ENCODE measurements around the gene CREB3L4.
A peak's percentile ranks its signal among the peaks of the same experiment; 100 is the strongest.

Gene CREB3L4

GRCh38 chr1:153956997-153957715 lies 10.5 kb upstream of the CREB3L4 start:
- DNase-seq (ENCODE audit: insufficient read length, low spot score) (no peak), FAIRE-seq (peak; percentile 78)
- TF ChIP-seq PAX5 (IDR thresholded peaks at IDR 0.05; ENCODE audit: insufficient read depth, low read length, severe bottlenecking) = no peak
- TF ChIP-seq TAF1 (IDR thresholded peaks at IDR 0.05; ENCODE audit: low read depth, low read length) = no peak
- TF ChIP-seq POU2F2 (IDR thresholded peaks at IDR 0.05; ENCODE audit: low read depth, low read length) = no peak
- no peak for TF ChIP-seq SPI1 (IDR thresholded peaks at IDR 0.05; ENCODE audit: low read depth, low read length)
- no peak for TF ChIP-seq POLR2AphosphoS5 (IDR thresholded peaks at IDR 0.05; ENCODE audit: low read depth, low read length)
- TF ChIP-seq POLR2A (IDR thresholded peaks at IDR 0.05; ENCODE audit: low read depth, low read length) = no peak

- DNase-seq (ENCODE audit: insufficient read length, low spot score) (no peak), FAIRE-seq (peak; percentile 95)
- TF ChIP-seq PAX5 (IDR thresholded peaks at IDR 0.05; ENCODE audit: insufficient read depth, low read length, severe bottlenecking) (no peak), TAF1 (IDR thresholded peaks at IDR 0.05; ENCODE audit: low read depth, low read length) (peak; percentile 48; the same call in 1 of the 2 replicates), SPI1 (IDR thresholded peaks at IDR 0.05; ENCODE audit: low read depth, low read length) (peak; percentile 44; the same call in 1 of the 2 replicates), POLR2AphosphoS5 (IDR thresholded peaks at IDR 0.05; ENCODE audit: low read depth, low read length) (peak; percentile 68; the same call in 1 of the 2 replicates), POLR2A (IDR thresholded peaks at IDR 0.05; ENCODE audit: low read depth, low read length) (peak; percentile 85), POU2F2 (IDR thresholded peaks at IDR 0.05; ENCODE audit: low read depth, low read length) (peak; percentile 52; the same call in 1 of the 2 replicates)
Observed at GRCh38 chr1:153957744-153958110, 10.0 kb upstream of the CREB3L4 start.

GRCh38 chr1:153958111-153958960 lies 9.4 kb upstream of the CREB3L4 start, which contains the start of gene CRTC2:
Gene CRTC2 (minus strand): TSS chr1:153958612. CDS start chr1:153958497, 115 bp downstream.
- TF ChIP-seq SPI1 (IDR thresholded peaks at IDR 0.05; ENCODE audit: low read depth, low read length) (peak; percentile 27; the same call in 1 of the 2 replicates), POU2F2 (IDR thresholded peaks at IDR 0.05; ENCODE audit: low read depth, low read length) (peak; percentile 74; the same call in 1 of the 2 replicates), POLR2AphosphoS5 (IDR thresholded peaks at IDR 0.05; ENCODE audit: low read depth, low read length) (no peak; the same call in 1 of the 2 replicates), TAF1 (IDR thresholded peaks at IDR 0.05; ENCODE audit: low read depth, low read length) (0 out of 2 replicates have a peak, but pooled peaks have one; percentile 7), PAX5 (IDR thresholded peaks at IDR 0.05; ENCODE audit: insufficient read depth, low read length, severe bottlenecking) (peak; percentile 19), POLR2A (IDR thresholded peaks at IDR 0.05; ENCODE audit: low read depth, low read length) (no peak)
- DNase-seq (ENCODE audit: insufficient read length, low spot score) (peak; percentile 97), FAIRE-seq (no peak)

GRCh38 chr1:153958961-153959260 lies 8.8 kb upstream of the CREB3L4 start:
- no peak for FAIRE-seq
- TF ChIP-seq POU2F2 (IDR thresholded peaks at IDR 0.05; ENCODE audit: low read depth, low read length) (no peak), SPI1 (IDR thresholded peaks at IDR 0.05; ENCODE audit: low read depth, low read length) (no peak), POLR2A (IDR thresholded peaks at IDR 0.05; ENCODE audit: low read depth, low read length) (no peak), TAF1 (IDR thresholded peaks at IDR 0.05; ENCODE audit: low read depth, low read length) (no peak)
- no peak for DNase-seq (ENCODE audit: insufficient read length, low spot score)

- no peak for DNase-seq (ENCODE audit: insufficient read length, low spot score)
- no peak for FAIRE-seq
- TF ChIP-seq SPI1 (IDR thresholded peaks at IDR 0.05; ENCODE audit: low read depth, low read length) (no peak), PAX5 (IDR thresholded peaks at IDR 0.05; ENCODE audit: insufficient read depth, low read length, severe bottlenecking) (no peak), TAF1 (IDR thresholded peaks at IDR 0.05; ENCODE audit: low read depth, low read length) (no peak), POLR2A (IDR thresholded peaks at IDR 0.05; ENCODE audit: low read depth, low read length) (no peak), POU2F2 (IDR thresholded peaks at IDR 0.05; ENCODE audit: low read depth, low read length) (no peak), POLR2AphosphoS5 (IDR thresholded peaks at IDR 0.05; ENCODE audit: low read depth, low read length) (no peak)
Observed at GRCh38 chr1:153959454-153959853, 8.2 kb upstream of the CREB3L4 start.

GRCh38 chr1:153960206-153960605 lies 7.5 kb upstream of the CREB3L4 start:
- DNase-seq (ENCODE audit: insufficient read length, low spot score) (no peak), FAIRE-seq (no peak)
- TF ChIP-seq PAX5 (IDR thresholded peaks at IDR 0.05; ENCODE audit: insufficient read depth, low read length, severe bottlenecking) (no peak), POLR2AphosphoS5 (IDR thresholded peaks at IDR 0.05; ENCODE audit: low read depth, low read length) (no peak), POU2F2 (IDR thresholded peaks at IDR 0.05; ENCODE audit: low read depth, low read length) (no peak), SPI1 (IDR thresholded peaks at IDR 0.05; ENCODE audit: low read depth, low read length) (no peak), TAF1 (IDR thresholded peaks at IDR 0.05; ENCODE audit: low read depth, low read length) (no peak), POLR2A (IDR thresholded peaks at IDR 0.05; ENCODE audit: low read depth, low read length) (no peak)

GRCh38 chr1:153961421-153961820 lies 6.3 kb upstream of the CREB3L4 start:
- DNase-seq (ENCODE audit: insufficient read length, low spot score) = no peak
- no peak for FAIRE-seq
- TF ChIP-seq PAX5 (IDR thresholded peaks at IDR 0.05; ENCODE audit: insufficient read depth, low read length, severe bottlenecking) = no peak
- TF ChIP-seq TAF1 (IDR thresholded peaks at IDR 0.05; ENCODE audit: low read depth, low read length) = no peak
- no peak for TF ChIP-seq POLR2A (IDR thresholded peaks at IDR 0.05; ENCODE audit: low read depth, low read length)
- TF ChIP-seq POU2F2 (IDR thresholded peaks at IDR 0.05; ENCODE audit: low read depth, low read length) = no peak
- TF ChIP-seq POLR2AphosphoS5 (IDR thresholded peaks at IDR 0.05; ENCODE audit: low read depth, low read length) = no peak
- no peak for TF ChIP-seq SPI1 (IDR thresholded peaks at IDR 0.05; ENCODE audit: low read depth, low read length)

GRCh38 chr1:153962088-153963029 lies 5.3 kb upstream of the CREB3L4 start:
- no peak for FAIRE-seq
- DNase-seq (ENCODE audit: insufficient read length, low spot score) = no peak
- TF ChIP-seq POLR2A (IDR thresholded peaks at IDR 0.05; ENCODE audit: low read depth, low read length) (no peak), SPI1 (IDR thresholded peaks at IDR 0.05; ENCODE audit: low read depth, low read length) (no peak), POU2F2 (IDR thresholded peaks at IDR 0.05; ENCODE audit: low read depth, low read length) (no peak), PAX5 (IDR thresholded peaks at IDR 0.05; ENCODE audit: insufficient read depth, low read length, severe bottlenecking) (no peak), POLR2AphosphoS5 (IDR thresholded peaks at IDR 0.05; ENCODE audit: low read depth, low read length) (no peak), TAF1 (IDR thresholded peaks at IDR 0.05; ENCODE audit: low read depth, low read length) (no peak)

All from GM12891 (cell line).